ENCODE results near the gene GPC4. TPM values are rescaled to one million over a fixed set of nuclear protein-coding genes. Genes with fewer than 3 reads are reported as not detected.

The GPC4 gene
- total RNA-seq, 1 experiment from 2014 or later = 1.4 TPM

DNA sequence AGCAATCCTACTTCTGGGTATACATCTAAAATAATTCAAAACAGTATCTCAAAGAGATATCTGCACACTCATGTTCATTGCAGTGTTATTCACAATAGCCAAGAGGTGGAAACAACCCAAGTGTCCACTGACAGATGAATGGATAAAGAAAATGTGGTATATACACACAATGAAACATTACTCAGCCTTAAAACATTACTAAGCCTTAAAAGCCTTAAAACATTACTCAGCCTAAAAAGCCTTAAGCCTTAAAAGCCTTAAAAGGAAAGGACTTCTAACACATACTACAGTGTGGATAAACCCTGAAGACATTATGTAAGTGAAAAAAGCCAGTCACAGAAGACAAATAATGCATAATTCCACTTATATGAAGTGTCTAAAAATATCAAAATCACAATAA, 156.8 kb downstream of the GPC4 start:
- in situ Hi-C loops (cut with HindIII; ENCODE audit: low pct_unique_long_range_greater_than_20kb, low sequenced_read_pairs) = no loop called here
- CTCF ChIA-PET = no interaction called here
- no peaks in the 10 kb centered on the region for H3K36me3 ChIP-seq (ENCODE audit: control insufficient read depth, insufficient read depth, low read length)
- no peak overlapping the region for H3K27ac ChIP-seq (ENCODE audit: low read length)
- no peak overlapping the region for H3K4me3 ChIP-seq (ENCODE audit: low read depth in 2 of 2, low read length in 2 of 2)
- no TSS peak for BruUV-seq (replicated peaks)
- no peaks in the 10 kb centered on the region for H3K4me1 ChIP-seq (ENCODE audit: control insufficient read depth, insufficient read depth, low read length)
- intact Hi-C loops (cut with micrococcal nuclease; ENCODE audit: unreplicated experiment) = no loop called here
- ATAC-seq (no peak), DNase-seq (ENCODE audit: low read depth, low spot score) (no peak)
- no peaks in the 10 kb centered on the region for H3K9me3 ChIP-seq (ENCODE audit: control insufficient read depth, insufficient read depth, low read depth, low read length)
- POLR2A ChIA-PET = no interaction called here
- no peaks in the 10 kb centered on the region for H3K27me3 ChIP-seq (ENCODE audit: control insufficient read depth, insufficient read depth, low read length)
- TF ChIP-seq, protein P1, sequence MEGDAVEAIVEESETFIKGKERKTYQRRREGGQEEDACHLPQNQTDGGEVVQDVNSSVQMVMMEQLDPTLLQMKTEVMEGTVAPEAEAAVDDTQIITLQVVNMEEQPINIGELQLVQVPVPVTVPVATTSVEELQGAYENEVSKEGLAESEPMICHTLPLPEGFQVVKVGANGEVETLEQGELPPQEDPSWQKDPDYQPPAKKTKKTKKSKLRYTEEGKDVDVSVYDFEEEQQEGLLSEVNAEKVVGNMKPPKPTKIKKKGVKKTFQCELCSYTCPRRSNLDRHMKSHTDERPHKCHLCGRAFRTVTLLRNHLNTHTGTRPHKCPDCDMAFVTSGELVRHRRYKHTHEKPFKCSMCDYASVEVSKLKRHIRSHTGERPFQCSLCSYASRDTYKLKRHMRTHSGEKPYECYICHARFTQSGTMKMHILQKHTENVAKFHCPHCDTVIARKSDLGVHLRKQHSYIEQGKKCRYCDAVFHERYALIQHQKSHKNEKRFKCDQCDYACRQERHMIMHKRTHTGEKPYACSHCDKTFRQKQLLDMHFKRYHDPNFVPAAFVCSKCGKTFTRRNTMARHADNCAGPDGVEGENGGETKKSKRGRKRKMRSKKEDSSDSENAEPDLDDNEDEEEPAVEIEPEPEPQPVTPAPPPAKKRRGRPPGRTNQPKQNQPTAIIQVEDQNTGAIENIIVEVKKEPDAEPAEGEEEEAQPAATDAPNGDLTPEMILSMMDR (IDR thresholded peaks at IDR 0.05) = no peak
- TF ChIP-seq, protein P2, sequence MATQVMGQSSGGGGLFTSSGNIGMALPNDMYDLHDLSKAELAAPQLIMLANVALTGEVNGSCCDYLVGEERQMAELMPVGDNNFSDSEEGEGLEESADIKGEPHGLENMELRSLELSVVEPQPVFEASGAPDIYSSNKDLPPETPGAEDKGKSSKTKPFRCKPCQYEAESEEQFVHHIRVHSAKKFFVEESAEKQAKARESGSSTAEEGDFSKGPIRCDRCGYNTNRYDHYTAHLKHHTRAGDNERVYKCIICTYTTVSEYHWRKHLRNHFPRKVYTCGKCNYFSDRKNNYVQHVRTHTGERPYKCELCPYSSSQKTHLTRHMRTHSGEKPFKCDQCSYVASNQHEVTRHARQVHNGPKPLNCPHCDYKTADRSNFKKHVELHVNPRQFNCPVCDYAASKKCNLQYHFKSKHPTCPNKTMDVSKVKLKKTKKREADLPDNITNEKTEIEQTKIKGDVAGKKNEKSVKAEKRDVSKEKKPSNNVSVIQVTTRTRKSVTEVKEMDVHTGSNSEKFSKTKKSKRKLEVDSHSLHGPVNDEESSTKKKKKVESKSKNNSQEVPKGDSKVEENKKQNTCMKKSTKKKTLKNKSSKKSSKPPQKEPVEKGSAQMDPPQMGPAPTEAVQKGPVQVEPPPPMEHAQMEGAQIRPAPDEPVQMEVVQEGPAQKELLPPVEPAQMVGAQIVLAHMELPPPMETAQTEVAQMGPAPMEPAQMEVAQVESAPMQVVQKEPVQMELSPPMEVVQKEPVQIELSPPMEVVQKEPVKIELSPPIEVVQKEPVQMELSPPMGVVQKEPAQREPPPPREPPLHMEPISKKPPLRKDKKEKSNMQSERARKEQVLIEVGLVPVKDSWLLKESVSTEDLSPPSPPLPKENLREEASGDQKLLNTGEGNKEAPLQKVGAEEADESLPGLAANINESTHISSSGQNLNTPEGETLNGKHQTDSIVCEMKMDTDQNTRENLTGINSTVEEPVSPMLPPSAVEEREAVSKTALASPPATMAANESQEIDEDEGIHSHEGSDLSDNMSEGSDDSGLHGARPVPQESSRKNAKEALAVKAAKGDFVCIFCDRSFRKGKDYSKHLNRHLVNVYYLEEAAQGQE (IDR thresholded peaks at IDR 0.05; ENCODE audit: insufficient read depth in 1 of 2, low read depth in 2 of 2, low read length in 1 of 2) = no peak
- TF ChIP-seq POLR2AphosphoS5 (IDR thresholded peaks at IDR 0.05; ENCODE audit: low read depth, low read length) (no peak), SIN3A (IDR thresholded peaks at IDR 0.05; ENCODE audit: borderline replicate concordance, insufficient read depth, low read depth, low read length) (no peak), TCF7L2 (IDR thresholded peaks at IDR 0.05; ENCODE audit: low read depth, low read length) (no peak)

DNA sequence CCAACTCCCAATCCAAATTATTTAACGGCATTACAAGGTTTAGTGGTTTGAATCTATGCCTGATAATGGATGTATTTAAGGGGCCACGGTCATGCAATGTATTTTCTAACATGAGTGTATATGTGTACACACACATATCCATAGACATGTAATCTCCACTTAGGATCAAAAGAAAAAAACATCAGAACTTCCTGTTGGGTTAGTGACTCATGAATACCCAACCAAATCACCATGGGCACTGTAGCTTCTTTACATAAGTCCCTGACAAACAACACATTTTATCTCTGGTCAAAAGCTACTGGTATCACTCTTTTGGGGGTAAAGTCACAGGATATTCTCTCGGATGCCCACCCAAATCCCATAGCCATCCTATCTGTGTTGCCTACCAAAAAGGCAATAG, 160.6 kb downstream of the GPC4 start:
- in situ Hi-C loops (cut with HindIII; ENCODE audit: low pct_unique_long_range_greater_than_20kb, low sequenced_read_pairs) = no loop called here
- no peak for ATAC-seq
- no peaks in the 10 kb centered on the region for H3K27me3 ChIP-seq (ENCODE audit: control insufficient read depth, insufficient read depth, low read length)
- no peaks in the 10 kb centered on the region for H3K4me1 ChIP-seq (ENCODE audit: control insufficient read depth, insufficient read depth, low read length)
- H3K9me3 ChIP-seq (ENCODE audit: control insufficient read depth, insufficient read depth, low read depth, low read length) = no peaks in the 10 kb centered on the region
- intact Hi-C loops (cut with micrococcal nuclease; ENCODE audit: unreplicated experiment) = no loop called here
- no peaks in the 10 kb centered on the region for H3K36me3 ChIP-seq (ENCODE audit: control insufficient read depth, insufficient read depth, low read length)
- POLR2A ChIA-PET = no interaction called here
- BruUV-seq (replicated peaks) = no TSS peak
- CTCF ChIA-PET = no interaction called here
- H3K27ac ChIP-seq (ENCODE audit: low read length) = no peak overlapping the region
- no peak for DNase-seq (ENCODE audit: low read depth, low spot score)
- TF ChIP-seq SIN3A (IDR thresholded peaks at IDR 0.05; ENCODE audit: borderline replicate concordance, insufficient read depth, low read depth, low read length) = no peak
- TF ChIP-seq POLR2AphosphoS5 (IDR thresholded peaks at IDR 0.05; ENCODE audit: low read depth, low read length) = no peak
- TF ChIP-seq, protein P2 (IDR thresholded peaks at IDR 0.05; ENCODE audit: insufficient read depth in 1 of 2, low read depth in 2 of 2, low read length in 1 of 2) = no peak
- TF ChIP-seq, protein P1 (IDR thresholded peaks at IDR 0.05) = no peak
- TF ChIP-seq TCF7L2 (IDR thresholded peaks at IDR 0.05; ENCODE audit: low read depth, low read length) = no peak
- no peak overlapping the region for H3K4me3 ChIP-seq (ENCODE audit: low read depth in 2 of 2, low read length in 2 of 2)
